GM13977 (cell line): ENCODE measurements around the gene LINS1.

Experiments
- DNase-seq: peaks from one replicate; pipeline ENCODE4 v3.0.0; 2012; ENCODE audit warnings: low spot score
- in situ Hi-C: fragments of 300-500 bp; cut with MboI; formaldehyde crosslinking; loops from one replicate; pipeline ENCODE4 v1.12.0; 2022; ENCODE audit warnings: low sequenced_read_pairs, low pct_unique_long_range_greater_than_20kb, mixed read lengths, inconsistent platforms; ENCODE audit not compliant: unreplicated experiment
- TF ChIP-seq, protein P1 (sequence below): IDR thresholded peaks from 2 replicates; pipeline ENCODE4 v1.5.1; 2012; ENCODE audit warnings: mild to moderate bottlenecking, control low read depth; ENCODE audit not compliant: insufficient read depth; ENCODE audit errors: extremely low read depth, missing control alignments

The LINS1 gene

GRCh38 chr15:100642213-100642949 lies 40.4 kb upstream of the LINS1 start:
- TF ChIP-seq, protein P1, sequence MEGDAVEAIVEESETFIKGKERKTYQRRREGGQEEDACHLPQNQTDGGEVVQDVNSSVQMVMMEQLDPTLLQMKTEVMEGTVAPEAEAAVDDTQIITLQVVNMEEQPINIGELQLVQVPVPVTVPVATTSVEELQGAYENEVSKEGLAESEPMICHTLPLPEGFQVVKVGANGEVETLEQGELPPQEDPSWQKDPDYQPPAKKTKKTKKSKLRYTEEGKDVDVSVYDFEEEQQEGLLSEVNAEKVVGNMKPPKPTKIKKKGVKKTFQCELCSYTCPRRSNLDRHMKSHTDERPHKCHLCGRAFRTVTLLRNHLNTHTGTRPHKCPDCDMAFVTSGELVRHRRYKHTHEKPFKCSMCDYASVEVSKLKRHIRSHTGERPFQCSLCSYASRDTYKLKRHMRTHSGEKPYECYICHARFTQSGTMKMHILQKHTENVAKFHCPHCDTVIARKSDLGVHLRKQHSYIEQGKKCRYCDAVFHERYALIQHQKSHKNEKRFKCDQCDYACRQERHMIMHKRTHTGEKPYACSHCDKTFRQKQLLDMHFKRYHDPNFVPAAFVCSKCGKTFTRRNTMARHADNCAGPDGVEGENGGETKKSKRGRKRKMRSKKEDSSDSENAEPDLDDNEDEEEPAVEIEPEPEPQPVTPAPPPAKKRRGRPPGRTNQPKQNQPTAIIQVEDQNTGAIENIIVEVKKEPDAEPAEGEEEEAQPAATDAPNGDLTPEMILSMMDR = no peak
- in situ Hi-C loops = loop anchor here (25.0 kb wide), 1 partner anchor 270 kb away; the partner anchor contains the start of gene LRRK1
- DNase-seq = no peak

GRCh38 chr15:100638177-100638730 lies 36.3 kb upstream of the LINS1 start:
- in situ Hi-C loops = loop anchor here (10.0 to 25.0 kb wide), 2 partner anchors 274 to 367 kb away; partner anchors contain the start of gene LRRK1
- TF ChIP-seq, protein P1 = no peak

GRCh38 chr15:100635406-100636071 lies 33.6 kb upstream of the LINS1 start:
- DNase-seq = no peak
- in situ Hi-C loops = loop anchor here (10.0 to 25.0 kb wide), 2 partner anchors 277 to 369 kb away; partner anchors contain the start of gene LRRK1
- TF ChIP-seq, protein P1 = no peak

More at GRCh38 chr15:100638177-100638730, 36.3 kb upstream of the LINS1 start:
- no peak for DNase-seq

DNA sequence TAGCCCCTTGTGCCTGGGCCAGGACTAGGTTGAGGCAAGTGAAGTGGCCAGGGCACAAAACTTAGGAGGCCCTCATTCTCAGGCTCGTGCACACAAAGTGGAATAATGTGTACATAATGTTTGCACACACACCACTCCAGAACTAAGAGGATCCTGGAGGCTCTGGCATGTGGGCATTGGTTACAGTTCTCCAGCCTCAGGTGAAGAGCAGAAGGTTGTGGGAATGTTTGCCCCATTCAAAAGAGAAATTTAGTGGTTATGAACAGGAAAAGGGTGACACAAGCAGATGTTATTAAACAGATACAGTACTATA lies 31.7 kb upstream of the LINS1 start:
- TF ChIP-seq, protein P1 = no peak
- in situ Hi-C loops = loop anchor here (10.0 to 25.0 kb wide), 2 partner anchors 279 to 371 kb away; partner anchors contain the start of gene LRRK1
- DNase-seq = no peak

- DNase-seq = no peak
- TF ChIP-seq, protein P1 = no peak
- in situ Hi-C loops = loop anchor here (10.0 to 25.0 kb wide), 2 partner anchors 280 to 373 kb away; partner anchors contain the start of gene LRRK1
Observed at GRCh38 chr15:100631831-100632230, 29.8 kb upstream of the LINS1 start.

GRCh38 chr15:100628746-100629145 lies 26.8 kb upstream of the LINS1 start:
- DNase-seq = no peak
- TF ChIP-seq, protein P1 = no peak
- in situ Hi-C loops = loop anchor here (25.0 kb wide), 1 partner anchor 284 kb away; the partner anchor contains the start of gene LRRK1
